ENCODE results near the gene CXCR5.

DNA sequence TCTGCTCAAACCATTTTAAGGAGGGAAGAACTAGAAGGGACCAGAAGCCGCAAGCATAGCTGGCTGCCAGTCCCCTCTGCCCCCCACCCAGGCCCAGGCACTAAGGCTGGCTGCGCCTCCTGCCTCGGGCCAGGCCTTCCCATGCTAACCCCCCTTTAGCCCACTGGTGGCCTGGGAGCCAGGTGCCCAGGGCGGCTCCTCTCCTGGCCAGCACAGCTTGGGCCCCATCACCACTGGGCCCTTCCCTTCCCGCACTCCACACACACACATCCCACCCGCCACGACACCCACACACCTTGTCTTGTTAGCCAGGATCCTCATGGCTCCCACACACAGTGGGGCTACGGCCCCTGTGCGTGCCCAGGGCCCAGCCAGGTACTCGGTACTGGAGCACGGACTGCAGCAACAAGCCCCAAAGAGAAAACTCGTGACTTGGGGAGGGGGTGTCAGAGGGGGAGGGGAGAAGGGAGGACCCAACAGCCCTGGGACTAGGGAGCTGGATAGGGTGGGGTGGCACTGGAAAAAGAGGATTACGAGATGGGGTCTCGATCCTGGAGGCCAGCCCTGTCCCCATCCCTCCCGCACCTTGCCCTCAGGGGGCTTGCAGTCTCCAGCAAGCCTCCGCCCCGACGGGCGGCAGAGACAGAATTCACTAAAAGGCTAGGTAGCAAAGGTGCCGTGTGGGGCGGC lies 26.1 kb downstream of the CXCR5 start:
- TF ChIP-seq POLR2A (IDR thresholded peaks at IDR 0.05; ENCODE audit: low read length) = no peak
- TF ChIP-seq GATA1 (IDR thresholded peaks at IDR 0.05; ENCODE audit: low read depth, low read length) = no peak

Measured in erythroblast (primary cell).